SK-N-SH (cell line): Measurements from ENCODE around the gene MEIS2. TPM values are rescaled to one million over a fixed set of nuclear protein-coding genes. Genes with fewer than 3 reads are reported as not detected.

ENCODE experiments used
- CTCF ChIA-PET: fragments of 300-600, 350-600 bp; formaldehyde crosslinking; extraction: SDS; loops from one replicate; lab custom pipeline; 2021; lab: Yijun Ruan, JAX
- POLR2A ChIA-PET: fragments of 350-600 bp; sonication (Branson Sonifier 250); formaldehyde crosslinking; extraction: SDS; loops from one replicate; lab custom pipeline; 2020; ENCODE audit warnings: antibody characterized with exemption, inconsistent platforms; lab: Yijun Ruan, JAX
- DNase-seq: peaks from one replicate; pipeline ENCODE4 v3.0.0; 2012
- H2AFZ ChIP-seq: fragments of 200-600 bp; sonication (generic); 2 replicates; pipeline ENCODE4 v1.8.1; 2016; ENCODE audit warnings: antibody characterized with exemption, mild to moderate bottlenecking, low read depth
- H3F3A ChIP-seq: fragments of 200-600 bp; sonication (generic); replicated peaks from 2 replicates; pipeline ENCODE3; 2016; ENCODE audit warnings: antibody characterized with exemption, mild to moderate bottlenecking; ENCODE audit not compliant: insufficient read depth
- H3K27ac ChIP-seq, 2 experiments: fragments of 200-500 bp in 1 of 2; fragments of 200-600 bp in 1 of 2; sonication (Bioruptor generic) in 1 of 2; sonication (generic), shearing (Covaris generic) in 1 of 2; 2 replicates each; pipeline versions ENCODE4 v1.5.1 to v1.6.1; 2014 to 2016; ENCODE audit warnings: low read depth in 2 of 2, inconsistent platforms in 1 of 2, low read length in 1 of 2, mild to moderate bottlenecking in 1 of 2, mixed read lengths in 1 of 2
- H3K27me3 ChIP-seq: fragments of 200-600 bp; sonication (generic), shearing (Covaris generic); 2 replicates; pipeline ENCODE4 v1.6.1; 2016; ENCODE audit warnings: mixed run types; ENCODE audit not compliant: insufficient read depth
- H3K36me3 ChIP-seq, 2 experiments: fragments of 200-500 bp in 1 of 2; fragments of 200-600 bp in 1 of 2; sonication (Bioruptor generic) in 1 of 2; sonication (generic) in 1 of 2; replicated peaks in 1 of 2; 2 replicates each; pipeline versions ENCODE3 to v1.5.1; 2014 to 2016; ENCODE audit warnings: low read length in 1 of 2, mild to moderate bottlenecking in 1 of 2; ENCODE audit not compliant: insufficient read depth in 2 of 2, control insufficient read depth in 1 of 2
- H3K4me1 ChIP-seq, 2 experiments: fragments of 200-500 bp in 1 of 2; fragments of 200-600 bp in 1 of 2; sonication (Bioruptor generic) in 1 of 2; sonication (generic), shearing (Covaris generic) in 1 of 2; 2 replicates each; pipeline versions ENCODE4 v1.5.1 to v1.6.1; 2014 to 2016; ENCODE audit warnings: low read depth in 1 of 2, low read length in 1 of 2, mixed run types in 1 of 2; ENCODE audit not compliant: insufficient read depth in 2 of 2, control insufficient read depth in 1 of 2
- H3K4me2 ChIP-seq: fragments of 200-600 bp; sonication (generic), shearing (Covaris generic); 2 replicates; pipeline ENCODE4 v1.6.1; 2017; ENCODE audit warnings: mixed run types
- H3K4me3 ChIP-seq, 2 experiments: fragments of 200-500 bp in 1 of 2; fragments of 200-600 bp in 1 of 2; sonication (Bioruptor generic) in 1 of 2; sonication (generic), shearing (Covaris generic) in 1 of 2; 2 replicates each; pipeline versions ENCODE4 v1.5.1 to v1.8.1; 2014 to 2016; ENCODE audit warnings: low read depth in 2 of 2, inconsistent platforms in 1 of 2, low read length in 1 of 2, mild to moderate bottlenecking in 1 of 2, mixed read lengths in 1 of 2, moderate library complexity in 1 of 2
- H3K79me2 ChIP-seq: fragments of 200-600 bp; sonication (generic); 2 replicates; pipeline ENCODE4 v1.8.1; 2017; ENCODE audit warnings: mild to moderate bottlenecking; ENCODE audit not compliant: insufficient read depth
- H3K9ac ChIP-seq: fragments of 200-600 bp; sonication (generic); 2 replicates; pipeline ENCODE4 v1.6.1; 2017; ENCODE audit warnings: mixed run types
- H3K9me2 ChIP-seq: fragments of 200-600 bp; sonication (generic); 2 replicates; pipeline ENCODE4 v1.6.1; 2017; ENCODE audit warnings: mixed run types
- H3K9me3 ChIP-seq: fragments of 200-600 bp; sonication (generic); 2 replicates; pipeline ENCODE4 v1.6.1; 2017; ENCODE audit warnings: mixed run types, mild to moderate bottlenecking, moderate library complexity
- H4K20me1 ChIP-seq: fragments of 200-600 bp; sonication (generic); 2 replicates; pipeline ENCODE4 v1.6.1; 2017; ENCODE audit warnings: mild to moderate bottlenecking, mixed run types; ENCODE audit not compliant: insufficient read depth
- CTCF ChIP-seq: fragments of 200-600 bp; sonication (generic); IDR thresholded peaks from 2 replicates; pipeline ENCODE4 v1.6.1; 2017; ENCODE audit warnings: antibody characterized with exemption, mild to moderate bottlenecking, moderate library complexity
- ELF1 ChIP-seq: IDR thresholded peaks from 2 replicates; pipeline ENCODE4 v1.4.0; 2012
- EZH2phosphoT487 ChIP-seq: fragments of 200-600 bp; sonication (generic); IDR thresholded peaks from 2 replicates; pipeline ENCODE4 v1.6.1; 2017; ENCODE audit warnings: low read depth, mixed run types, mild to moderate bottlenecking, antibody characterized with exemption, moderate library complexity, borderline replicate concordance
- FOSL2 ChIP-seq: IDR thresholded peaks from 2 replicates; pipeline ENCODE4 v1.4.0; 2012; ENCODE audit warnings: low read depth, mild to moderate bottlenecking, moderate library complexity, borderline replicate concordance
- FOXJ3 ChIP-seq: sonication (generic); formaldehyde crosslinking; IDR thresholded peaks from 2 replicates; pipeline ENCODE4 v1.5.1; 2020; ENCODE audit warnings: mild to moderate bottlenecking, missing genetic modification reagents
- FOXM1 ChIP-seq: IDR thresholded peaks from 2 replicates; pipeline ENCODE4 v1.4.0; 2012; ENCODE audit warnings: low read depth, mild to moderate bottlenecking
- GABPA ChIP-seq: IDR thresholded peaks from 2 replicates; pipeline ENCODE4 v1.4.0; 2012; ENCODE audit warnings: low read depth, mild to moderate bottlenecking
- GATA2 ChIP-seq: sonication (generic); formaldehyde crosslinking; IDR thresholded peaks from 2 replicates; pipeline ENCODE4 v1.5.0; 2020; ENCODE audit warnings: mild to moderate bottlenecking, missing genetic modification reagents
- IRF3 ChIP-seq: fragments of 150-350 bp; IDR thresholded peaks from 2 replicates; pipeline ENCODE4 v1.6.1; 2016; ENCODE audit warnings: mild to moderate bottlenecking, low read depth, low read length
- JUND ChIP-seq: IDR thresholded peaks from 2 replicates; pipeline ENCODE4 v1.4.0; 2012
- MAX ChIP-seq: IDR thresholded peaks from 2 replicates; pipeline ENCODE4 v1.4.0; 2012; ENCODE audit warnings: low read depth
- MEF2A ChIP-seq: IDR thresholded peaks from 2 replicates; pipeline ENCODE4 v1.4.0; 2012; ENCODE audit warnings: low read depth, borderline replicate concordance
- NFIC ChIP-seq: IDR thresholded peaks from 2 replicates; pipeline ENCODE4 v1.4.0; 2012; ENCODE audit warnings: borderline replicate concordance
- NRF1 ChIP-seq: IDR thresholded peaks from 2 replicates; pipeline ENCODE4 v1.6.1; 2012; ENCODE audit warnings: low read depth, mild to moderate bottlenecking, low read length
- PBX3 ChIP-seq: IDR thresholded peaks from 2 replicates; pipeline ENCODE4; 2012
- POLR2AphosphoS5 ChIP-seq: IDR thresholded peaks from 2 replicates; pipeline ENCODE4 v1.6.1; 2012; ENCODE audit warnings: low read depth, low read length
- RAD21 ChIP-seq: IDR thresholded peaks from 2 replicates; pipeline ENCODE4 v1.6.1; 2012; ENCODE audit warnings: mild to moderate bottlenecking, low read length
- RFX5 ChIP-seq: IDR thresholded peaks from 2 replicates; pipeline ENCODE4 v1.6.1; 2012; ENCODE audit warnings: mild to moderate bottlenecking, improper control_type of control experiment, low read length
- SMC3 ChIP-seq: IDR thresholded peaks from 2 replicates; pipeline ENCODE4 v1.6.1; 2012; ENCODE audit warnings: low read depth, low read length, improper control_type of control experiment
- TCF12 ChIP-seq: IDR thresholded peaks from 2 replicates; pipeline ENCODE4 v1.4.0; 2012
- USF1 ChIP-seq: IDR thresholded peaks from 2 replicates; pipeline ENCODE4 v1.4.0; 2012; ENCODE audit warnings: low read depth, borderline replicate concordance
- WGBS: methylation state at CpG from one replicate; pipeline ENCODE4 v1.1.6; 2017; ENCODE audit warnings: low lambda C conversion rate; 5-methylcytosine and 5-hydroxymethylcytosine counted together
- polyA plus RNA-seq, 3 experiments: library from polyadenylated mRNA; depleted of rRNA; stranded (reverse); fragments of >200 nt; gene quantifications; 2 replicates each; pipeline ENCODE4 v1.2.3, GENCODE V29; 2012

Gene MEIS2
- polyA plus RNA-seq, 1 of the 3 experiments (the other 2 are of a cell fraction), result 146 TPM

- Histone ChIP-seq H4K20me1 (no peaks in the 10 kb centered on the region), H3K9me2 (no peaks in the 10 kb centered on the region), H3K27me3 (no peaks in the 10 kb centered on the region), H3K4me2 (peak overlapping the region; percentile 89), H3K27ac (peak overlapping the region; percentile 99), H3K79me2 (peaks cover 88% of the 10 kb centered on the region), H2AFZ (no peak overlapping the region), H3K9me3 (no peaks in the 10 kb centered on the region), H3F3A (peaks cover 34% of the 10 kb centered on the region), H3K9ac (peak overlapping the region; percentile 100), H3K4me1 (peaks cover 9 to 22% of the 10 kb centered on the region in 2 experiments; a peak in 2 of 4 replicates), H3K36me3 (peaks cover 0 to 6% of the 10 kb centered on the region in 2 experiments), H3K4me3 (peak overlapping the region; percentile 63 to 74)
- ChIA-PET POLR2A (interaction anchor here (0.6 to 3.2 kb wide), 10 partner anchors 11 to 1236 kb away, joined by 3 to 23 read pairs (median 4); no protein-coding TSS in a partner anchor), CTCF (interaction anchor here (1.0 to 10.8 kb wide), 9 partner anchors 12 to 1588 kb away, joined by 3 to 101 read pairs (median 5); no protein-coding TSS in a partner anchor)
- TF ChIP-seq FOXM1 (no peak), RAD21 (no peak), IRF3 (no peak), USF1 (no peak), SMC3 (no peak), FOXJ3 (CRISPR knock-in tag) (no peak)
- peak; percentile 53 for DNase-seq
- WGBS, result 12% methylated on average over 10 of the region's 10 CpGs
These were observed 7.5 kb upstream of the MEIS2 start for GRCh38 chr15:37107744-37108380.

- Histone ChIP-seq H3K27me3 (no peaks in the 10 kb centered on the region), H3K9ac (peak overlapping the region; percentile 100), H3K36me3 (peaks cover 0 to 6% of the 10 kb centered on the region in 2 experiments), H2AFZ (peak overlapping the region; percentile 33; the same call in 1 of the 2 replicates), H3K79me2 (peaks cover 95% of the 10 kb centered on the region), H3K9me3 (no peaks in the 10 kb centered on the region), H3K4me2 (peak overlapping the region; percentile 89), H3K4me3 (peak overlapping the region; percentile 63 to 74), H3F3A (peaks cover 41% of the 10 kb centered on the region), H3K9me2 (no peaks in the 10 kb centered on the region), H3K4me1 (peaks cover 8 to 15% of the 10 kb centered on the region in 2 experiments; a peak in 2 of 4 replicates), H4K20me1 (no peaks in the 10 kb centered on the region), H3K27ac (peak overlapping the region; percentile 99)
- 5% methylated on average over 25 of the region's 25 CpGs for WGBS
- DNase-seq, result peak; percentile 55
- POLR2A ChIA-PET, result interaction anchor here (0.8 to 3.2 kb wide), 7 partner anchors 11 to 1235 kb away, joined by 3 to 23 read pairs (median 3); no protein-coding TSS in a partner anchor
- CTCF ChIA-PET, result interaction anchor here (0.6 to 10.8 kb wide), 8 partner anchors 13 to 1587 kb away, joined by 3 to 101 read pairs (median 5); no protein-coding TSS in a partner anchor
- no peak for TF ChIP-seq NFIC
- peak; percentile 34; the same call in 1 of the 2 replicates for TF ChIP-seq MAX
- TF ChIP-seq RAD21, result no peak
- TF ChIP-seq MEF2A, result no peak
- TF ChIP-seq POLR2AphosphoS5, result peak; percentile 42; the same call in 1 of the 2 replicates
- TF ChIP-seq CTCF, result no peak
- no peak for TF ChIP-seq GABPA
- no peak for TF ChIP-seq JUND
- TF ChIP-seq RFX5, result no peak
- no peak for TF ChIP-seq ELF1
- TF ChIP-seq TCF12, result 0 out of 2 replicates have a peak, but pooled peaks have one; percentile 4
- TF ChIP-seq EZH2phosphoT487, result no peak
- no peak for TF ChIP-seq FOSL2
- no peak for TF ChIP-seq PBX3
- TF ChIP-seq NRF1, result no peak
- TF ChIP-seq FOXJ3 (CRISPR knock-in tag), result no peak
- 0 out of 2 replicates have a peak, but pooled peaks have one; percentile 25 for TF ChIP-seq GATA2 (CRISPR knock-in tag)
- no peak for TF ChIP-seq FOXM1
These were observed 6.9 kb upstream of the MEIS2 start for GRCh38 chr15:37107071-37107743.
